Frontal cortex (tissue), 4 donors: ENCODE measurements around the gene SPEM1. TPM values are rescaled to one million over a fixed set of nuclear protein-coding genes. Genes with fewer than 3 reads are reported as not detected.

Source experiments
- DNase-seq, 2 donors: peaks; one replicate each; pipeline ENCODE4 v3.0.0; 2012; ENCODE audit warnings: low spot score in 2 of 2
- FAIRE-seq: peaks from 2 replicates; lab custom pipeline; 2012; peaks lifted over from hg19 to GRCh38; lab: Jason Lieb, UNC
- total RNA-seq: library from RNA; depleted of rRNA; stranded (reverse); fragments of >200 nt; gene quantifications from one replicate; pipeline ENCODE4 v1.2.3, GENCODE V29; 2014
- donor health status: control.
- donor health status: control.
- donor health status: control.

SPEM1 gene
- total RNA-seq, 1 donor from 2014 or later = not detected

GRCh38 chr17:7438656-7439460 is 18.7 kb downstream of the SPEM1 start:
- DNase-seq = no peak
- FAIRE-seq = no peak

GRCh38 chr17:7439462-7440112 is 19.5 kb downstream of the SPEM1 start, which contains the start of gene FGF11:
FGF11 (plus strand) TSS chr17:7439512; CDS start chr17:7439621, 109 bp downstream.
- no peak for FAIRE-seq

GRCh38 chr17:7440113-7440833 is 20.1 kb downstream of the SPEM1 start:
- no peak for FAIRE-seq
- no peak for DNase-seq

More at GRCh38 chr17:7439462-7440112, 19.5 kb downstream of the SPEM1 start, which contains the start of gene FGF11:
- no peak for DNase-seq

- FAIRE-seq (no peak), DNase-seq (no peak)
Measured at GRCh38 chr17:7440834-7441195, 20.7 kb downstream of the SPEM1 start.

GRCh38 chr17:7441266-7441665 is 21.1 kb downstream of the SPEM1 start:
- FAIRE-seq (no peak), DNase-seq (no peak)

GRCh38 chr17:7442142-7442541 is 22.0 kb downstream of the SPEM1 start:
- DNase-seq = no peak
- no peak for FAIRE-seq

GRCh38 chr17:7443499-7444485 is 23.7 kb downstream of the SPEM1 start:
- DNase-seq (no peak), FAIRE-seq (no peak)

GRCh38 chr17:7444682-7445618 is 24.8 kb downstream of the SPEM1 start, which contains the start of gene CHRNB1:
CHRNB1 (plus strand) TSS chr17:7445061; CDS start chr17:7445128, 67 bp downstream.
- FAIRE-seq (no peak), DNase-seq (peak; percentile 81 to 85)

GRCh38 chr17:7445619-7445968 is 25.5 kb downstream of the SPEM1 start:
- no peak for FAIRE-seq
- no peak for DNase-seq

GRCh38 chr17:7448461-7448860 is 28.3 kb downstream of the SPEM1 start:
- DNase-seq (no peak), FAIRE-seq (no peak)

GRCh38 chr17:7459961-7460545 is 39.9 kb downstream of the SPEM1 start:
- DNase-seq = no peak
- FAIRE-seq = no peak

GRCh38 chr17:7460850-7461660 is 40.9 kb downstream of the SPEM1 start:
- DNase-seq = no peak
- no peak for FAIRE-seq

GRCh38 chr17:7462474-7463371 is 42.6 kb downstream of the SPEM1 start:
- DNase-seq (no peak), FAIRE-seq (no peak)

GRCh38 chr17:7463372-7463846 is 43.3 kb downstream of the SPEM1 start:
- FAIRE-seq = no peak

GRCh38 chr17:7464081-7464480 is 44.0 kb downstream of the SPEM1 start:
- FAIRE-seq (no peak), DNase-seq (peak in 1 of 2 donors; percentile 34)

More at GRCh38 chr17:7463372-7463846, 43.3 kb downstream of the SPEM1 start:
- no peak for DNase-seq
